GM18520 (cell line): ENCODE results near the gene C14orf93.

Experiments
- ATAC-seq: cut with Tn5 transposase; IDR thresholded peaks from one replicate; pipeline ENCODE4 v1.9.1; 2021; ENCODE audit not compliant: unreplicated experiment

Gene C14orf93

DNA sequence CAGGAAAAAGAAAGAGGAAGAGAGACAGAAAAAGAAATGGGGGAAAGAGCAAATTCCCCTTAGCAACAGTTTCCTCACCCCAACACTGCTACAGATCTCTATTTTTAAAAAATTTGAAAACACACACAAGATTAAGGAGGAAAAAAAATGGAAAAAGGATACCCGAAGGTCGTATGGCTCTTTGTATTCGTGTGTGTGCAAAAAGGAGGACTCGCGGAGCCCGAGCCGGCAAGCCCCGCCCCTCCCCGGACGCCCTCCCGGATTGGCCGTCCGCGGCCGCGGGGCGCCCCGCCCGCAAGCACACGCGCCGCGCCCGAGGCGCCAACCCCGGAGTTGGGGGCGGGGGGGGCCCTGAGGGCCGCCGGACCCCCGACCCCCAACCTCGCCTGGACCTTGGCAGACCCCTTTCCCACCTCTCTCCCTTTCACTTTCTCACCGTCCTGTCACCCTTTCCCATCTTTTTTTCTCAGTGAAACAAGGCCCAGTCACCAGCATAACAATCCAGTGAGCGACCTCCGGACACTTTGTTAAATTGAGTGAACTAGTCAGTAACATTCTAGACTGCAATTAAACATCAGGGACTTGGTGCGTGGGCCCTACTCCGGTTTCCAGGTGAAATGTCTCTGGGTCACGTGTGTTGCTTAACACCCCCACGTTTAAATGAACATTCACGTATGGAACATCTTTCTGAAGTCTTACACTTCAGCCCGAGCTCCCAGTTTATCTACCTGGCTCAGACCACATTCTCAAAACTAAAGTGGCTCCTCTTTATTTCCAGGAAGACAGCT is at the start of gene C14orf93:
TSS of gene C14orf93 (minus strand) at position 205 of the 788 bp plus-strand sequence. CDS start 11,120 bp downstream, outside the sequence.
- ATAC-seq = no peak

- ATAC-seq = no peak
Measured at GRCh38 chr14:23058654-23059504, 48.9 kb upstream of the C14orf93 start.

- ATAC-seq = peak; percentile 50
Measured at GRCh38 chr14:23057757-23058653, 48.1 kb upstream of the C14orf93 start.

- ATAC-seq = no peak
Measured at GRCh38 chr14:23056956-23057756, 47.2 kb upstream of the C14orf93 start, which contains the start of gene CDH24. CDH24 (minus strand) TSS chr14:23057520; CDS start chr14:23055733, 1,787 bp downstream.

DNA sequence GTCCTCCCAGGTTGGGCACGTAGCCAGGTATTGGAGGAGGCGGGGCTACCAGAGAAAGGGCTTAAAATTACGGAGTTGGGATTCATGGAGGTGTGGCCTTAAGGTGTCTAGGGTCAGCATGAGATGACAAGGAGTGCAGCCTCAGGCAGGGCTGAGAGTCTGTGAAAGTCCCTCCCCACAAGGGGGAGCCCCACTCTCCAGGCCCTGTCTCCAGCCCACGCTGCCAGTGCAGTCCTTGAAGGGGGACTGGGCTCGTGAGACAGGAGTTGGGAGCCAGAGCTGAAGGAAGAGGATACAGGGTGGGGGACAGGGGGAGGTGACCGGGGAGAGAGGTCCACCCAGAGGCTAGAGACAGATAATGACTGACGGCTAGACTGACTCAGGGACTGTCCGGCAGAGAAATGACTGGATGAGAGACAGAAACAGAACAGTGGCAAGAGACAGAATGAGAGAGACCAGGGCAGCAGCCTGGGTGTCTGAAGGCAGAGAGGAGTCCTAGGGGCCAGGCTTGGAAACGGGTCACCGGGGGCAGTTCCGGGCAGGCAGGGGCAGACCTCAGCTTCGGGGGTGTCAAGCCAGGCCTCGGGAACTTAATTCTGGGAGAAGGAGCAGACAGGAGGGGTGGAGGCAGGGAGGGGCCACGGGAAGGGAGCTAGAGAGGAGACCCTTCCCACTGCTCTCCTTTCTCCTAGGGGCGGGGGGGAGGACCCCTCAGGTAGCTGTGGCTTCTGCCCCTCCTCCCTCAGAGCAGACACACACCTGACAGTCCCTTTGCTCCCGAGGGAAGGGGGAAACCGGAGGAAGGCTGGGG is 46.4 kb upstream of the C14orf93 start:
- ATAC-seq = peak; percentile 30

DNA sequence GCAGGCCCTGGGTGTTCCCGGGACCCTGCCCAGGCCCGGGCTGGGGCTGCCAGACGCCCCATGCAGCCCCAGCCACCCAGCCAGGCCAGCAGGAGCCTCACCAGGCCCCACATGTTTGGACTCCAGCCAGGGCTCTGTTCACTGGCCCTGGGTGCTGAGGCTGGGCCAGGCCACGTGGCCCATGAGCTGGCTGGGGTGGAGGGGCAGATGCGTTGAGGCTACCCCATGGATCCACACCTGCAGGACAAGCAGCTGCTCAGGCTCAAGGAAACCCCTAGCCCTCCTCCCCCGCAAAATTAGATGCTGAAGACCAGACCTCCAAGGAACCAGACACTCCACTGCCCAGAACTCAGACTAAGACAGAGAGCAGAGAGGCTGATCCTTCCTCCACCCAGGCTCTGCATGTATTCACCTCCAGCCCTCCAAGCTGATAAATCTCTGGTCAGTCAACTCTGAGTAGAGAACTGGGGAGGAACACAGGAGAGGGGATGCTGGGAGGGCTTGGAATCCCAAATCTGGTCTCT is 45.7 kb upstream of the C14orf93 start:
- no peak for ATAC-seq

GRCh38 chr14:23055147-23055550 is 45.2 kb upstream of the C14orf93 start:
- no peak for ATAC-seq

GRCh38 chr14:23054000-23054811 is 44.3 kb upstream of the C14orf93 start:
- no peak for ATAC-seq

DNA sequence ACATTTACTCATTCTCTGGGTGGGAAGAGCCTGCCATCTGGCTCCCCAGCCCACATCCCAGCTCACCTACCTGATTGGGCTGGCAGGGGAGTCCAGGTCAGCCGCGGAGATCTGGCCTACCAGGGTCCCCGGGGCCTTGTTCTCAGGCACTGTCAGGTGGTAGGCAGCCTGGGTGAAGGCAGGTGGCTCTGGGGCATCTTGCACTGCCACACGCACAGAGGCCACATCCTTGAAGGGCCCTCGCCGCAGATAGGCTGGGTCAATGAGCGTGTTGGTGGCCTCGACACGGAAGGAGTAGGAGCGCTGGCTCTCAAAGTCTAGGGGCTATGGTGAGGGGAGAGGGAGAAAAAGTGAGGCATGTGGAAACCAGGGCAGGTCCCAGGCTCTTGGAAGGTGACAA is 43.5 kb upstream of the C14orf93 start:
- no peak for ATAC-seq

- ATAC-seq = no peak
Measured at GRCh38 chr14:23052671-23053070, 42.7 kb upstream of the C14orf93 start.

- no peak for ATAC-seq
Measured at GRCh38 chr14:23052182-23052623, 42.3 kb upstream of the C14orf93 start.

DNA sequence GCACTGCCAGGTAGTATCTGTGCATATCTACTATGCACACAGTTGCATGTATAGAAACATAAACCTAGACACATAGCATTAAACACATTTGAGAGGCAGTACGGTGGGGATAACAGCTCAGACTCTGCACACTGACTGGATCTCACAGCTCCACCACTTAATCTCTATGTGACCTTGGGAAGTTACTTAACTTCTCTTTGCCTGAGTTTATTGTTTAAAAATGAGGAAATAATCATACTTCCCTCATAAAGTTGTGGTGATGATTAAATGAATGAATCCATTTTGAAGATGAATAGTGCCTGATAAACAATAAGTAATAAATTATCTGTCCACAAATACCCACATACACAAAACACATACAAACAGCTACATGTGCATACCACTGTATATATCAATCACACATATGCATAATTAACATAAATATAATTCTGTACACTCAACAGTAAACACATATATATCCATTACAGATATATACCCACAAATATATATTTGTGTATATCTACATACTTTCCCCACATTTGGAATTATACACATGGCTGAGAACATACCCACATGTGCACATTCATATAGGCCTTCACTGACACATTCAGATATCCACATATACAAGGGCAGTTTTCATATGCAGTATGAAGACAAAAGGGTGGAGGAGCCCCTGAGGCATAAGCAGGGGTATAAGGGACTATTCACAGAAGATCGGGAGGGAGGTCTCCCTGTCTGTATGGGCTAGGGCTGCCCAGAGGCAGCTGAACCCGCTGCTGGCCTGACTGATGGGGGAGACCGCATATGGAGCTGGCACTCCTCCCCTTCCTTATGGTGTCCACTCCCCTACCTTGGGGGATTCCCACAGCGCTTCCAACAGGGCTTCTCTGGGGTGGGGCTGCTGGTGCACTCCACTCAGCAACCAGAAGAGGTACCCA is 41.5 kb upstream of the C14orf93 start:
- no peak for ATAC-seq

- ATAC-seq = no peak
Measured at GRCh38 chr14:23049011-23049410, 39.1 kb upstream of the C14orf93 start.

DNA sequence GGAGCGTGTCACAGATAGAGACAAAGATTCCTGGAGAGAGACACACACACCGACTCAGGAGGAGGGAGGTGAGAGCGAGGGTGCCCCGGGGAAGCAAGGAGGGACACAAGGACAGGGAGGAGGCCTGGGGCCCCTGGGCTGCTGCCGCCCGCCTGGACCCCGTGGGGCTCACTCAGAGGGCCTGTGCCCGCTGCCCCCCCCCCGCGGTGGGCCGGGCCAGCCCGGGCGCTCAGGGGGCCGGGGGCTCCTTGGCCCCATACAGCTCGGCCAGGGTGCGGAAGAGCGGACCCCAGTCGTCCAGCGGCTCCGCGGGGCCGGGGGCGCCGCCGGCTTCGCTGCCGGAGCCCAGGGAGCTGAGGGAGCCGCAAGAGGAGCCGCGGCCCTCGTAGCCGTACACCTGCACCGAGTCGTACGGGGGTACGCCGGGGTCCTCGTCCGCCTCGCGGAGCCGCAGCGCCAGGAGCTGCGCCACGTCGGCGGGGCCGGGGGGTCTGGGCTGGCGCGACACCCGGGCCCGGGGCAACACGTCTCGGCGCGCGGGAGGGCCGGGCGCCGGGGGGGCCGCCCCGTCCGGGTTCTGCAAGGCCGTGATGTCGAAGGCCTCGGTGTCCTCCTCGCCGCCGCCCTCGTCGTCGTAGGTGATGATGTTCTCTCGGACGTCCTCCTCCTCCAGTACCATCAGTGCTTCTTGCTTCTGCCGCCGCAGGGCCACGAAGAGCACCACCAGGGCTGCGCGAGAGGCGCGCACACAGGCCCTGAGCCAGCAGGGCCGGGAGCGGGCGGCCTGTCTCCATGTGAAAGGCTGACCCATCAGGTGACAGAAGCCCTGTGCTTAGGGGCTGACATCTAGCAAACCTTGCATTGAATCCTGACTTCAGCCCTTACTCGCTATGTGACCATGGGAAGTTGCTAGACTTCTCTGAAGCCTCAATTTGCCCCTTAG is 38.1 kb upstream of the C14orf93 start:
- ATAC-seq = no peak

DNA sequence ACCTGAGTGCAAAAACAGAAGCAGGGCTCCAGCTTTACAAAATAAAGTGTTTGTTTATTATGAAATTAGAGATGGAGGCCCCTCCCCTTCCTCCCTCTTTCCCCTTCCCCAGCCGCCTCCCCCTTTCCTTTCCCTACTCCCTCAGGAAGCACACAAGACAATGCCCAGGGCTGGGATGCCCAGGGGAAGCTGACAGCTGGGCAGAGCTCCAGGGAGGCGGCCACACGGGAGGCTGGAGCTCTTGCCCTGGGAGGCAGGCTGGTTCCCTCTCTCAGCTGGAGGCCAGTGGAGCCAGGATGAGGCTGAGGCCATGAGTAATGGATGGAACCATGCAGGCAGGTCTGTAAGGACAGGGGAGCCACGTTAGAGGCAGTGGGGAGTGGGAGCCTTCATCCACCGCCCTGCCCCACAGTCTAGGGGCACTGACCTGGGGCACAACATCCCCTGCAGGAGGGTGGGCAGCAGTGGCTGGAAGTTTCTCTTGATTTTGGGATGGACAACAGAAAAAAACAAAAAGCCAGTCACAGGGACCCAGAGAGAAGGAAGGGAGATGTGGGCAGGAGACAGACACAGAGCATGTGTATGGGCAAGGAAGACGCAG is 37.2 kb upstream of the C14orf93 start:
- no peak for ATAC-seq
